SK-N-SH treated with all-trans-retinoic acid at 6 μM for 48 hours (cell line): ENCODE results near the gene RWDD1.

Source experiments
- ATAC-seq: fragments of 200-7000 bp; cut with Tn5 transposase; 3 replicates; pipeline ENCODE4 v1.9.1; 2020; ENCODE audit warnings: mild to moderate bottlenecking, moderate library complexity
- ARNTL ChIP-seq: fragments of 450-650 bp; formaldehyde crosslinking; IDR thresholded peaks from 2 replicates; pipeline ENCODE4 v1.5.0; 2020; ENCODE audit warnings: low read depth, mild to moderate bottlenecking, moderate library complexity, borderline replicate concordance
- BACH2 ChIP-seq: fragments of 250-450 bp; sonication (Bioruptor Pico); IDR thresholded peaks from 2 replicates; pipeline ENCODE4 v1.9.0; 2021; ENCODE audit warnings: mild to moderate bottlenecking, borderline replicate concordance
- CREB5 ChIP-seq: fragments of 250-450 bp; sonication (Bioruptor Pico); IDR thresholded peaks from 2 replicates; pipeline ENCODE4 v1.5.1; 2020; ENCODE audit warnings: low read depth, mild to moderate bottlenecking, moderate library complexity
- ESRRG ChIP-seq: fragments of 250-450 bp; sonication (Bioruptor Pico); IDR thresholded peaks from 2 replicates; pipeline ENCODE4 v1.6.1; 2021; ENCODE audit warnings: mild to moderate bottlenecking
- GLIS3 ChIP-seq: fragments of 250-450 bp; sonication (Bioruptor Pico); IDR thresholded peaks from 2 replicates; pipeline ENCODE4 v1.5.0; 2020; ENCODE audit warnings: mild to moderate bottlenecking, moderate library complexity
- ISL1 ChIP-seq: fragments of 250-450 bp; sonication (Bioruptor Pico); IDR thresholded peaks from 2 replicates; pipeline ENCODE4 v2.1.2; 2022; ENCODE audit warnings: mild to moderate bottlenecking, moderate library complexity
- OSR1 ChIP-seq: fragments of 250-450 bp; sonication (Bioruptor Pico); IDR thresholded peaks from 2 replicates; pipeline ENCODE4 v1.8.0; 2022; ENCODE audit warnings: moderate library complexity, mild to moderate bottlenecking, inconsistent platforms
- PATZ1 ChIP-seq: fragments of 250-450 bp; sonication (Bioruptor Pico); IDR thresholded peaks from 2 replicates; pipeline ENCODE4 v1.8.0; 2020; ENCODE audit warnings: mild to moderate bottlenecking, moderate library complexity, borderline replicate concordance
- POU6F1 ChIP-seq: fragments of 250-450 bp; sonication (Bioruptor Pico); IDR thresholded peaks from 2 replicates; pipeline ENCODE4 v1.8.0; 2021; ENCODE audit warnings: low read depth, mild to moderate bottlenecking, moderate library complexity, borderline replicate concordance
- PPARA ChIP-seq: fragments of 250-450 bp; sonication (Bioruptor Pico); IDR thresholded peaks from 2 replicates; pipeline ENCODE4 v1.5.0; 2020; ENCODE audit warnings: mild to moderate bottlenecking, borderline replicate concordance
- SNAI2 ChIP-seq: fragments of 250-450 bp; sonication (Bioruptor Pico); IDR thresholded peaks from 2 replicates; pipeline ENCODE4 v1.5.0; 2020; ENCODE audit warnings: mild to moderate bottlenecking, moderate library complexity
- TCF4 ChIP-seq: fragments of 250-450 bp; sonication (Bioruptor Pico); IDR thresholded peaks from 2 replicates; pipeline ENCODE4 v1.8.0; 2021; ENCODE audit warnings: mild to moderate bottlenecking, moderate library complexity, borderline replicate concordance
- TOX ChIP-seq: fragments of 250-450 bp; sonication (Bioruptor Pico); IDR thresholded peaks from 2 replicates; pipeline ENCODE4 v1.8.0; 2021; ENCODE audit warnings: mild to moderate bottlenecking, moderate library complexity, borderline replicate concordance
- ZC3H10 ChIP-seq: fragments of 250-450 bp; sonication (Bioruptor Pico); IDR thresholded peaks from 2 replicates; pipeline ENCODE4 v1.5.1; 2021; ENCODE audit warnings: mild to moderate bottlenecking, moderate library complexity
- ZFP3 ChIP-seq: fragments of 250-450 bp; sonication (Bioruptor Pico); IDR thresholded peaks from 2 replicates; pipeline ENCODE4 v1.5.0; 2020; ENCODE audit warnings: mild to moderate bottlenecking, moderate library complexity
- ZFP30 ChIP-seq: fragments of 450-650 bp; formaldehyde crosslinking; IDR thresholded peaks from 2 replicates; pipeline ENCODE4 v1.5.0; 2022; ENCODE audit warnings: mild to moderate bottlenecking, moderate library complexity
- ZNF70 ChIP-seq: fragments of 450-650 bp; formaldehyde crosslinking; IDR thresholded peaks from 2 replicates; pipeline ENCODE4 v1.5.0; 2020; ENCODE audit warnings: mild to moderate bottlenecking, moderate library complexity

The RWDD1 gene

GRCh38 chr6:116629563-116629981, 58.3 kb downstream of the RWDD1 start (continued):
- TF ChIP-seq PATZ1 (CRISPR knock-in tag): no peak

GRCh38 chr6:116631379-116631990, 60.2 kb downstream of the RWDD1 start:
- ATAC-seq: no peak

GRCh38 chr6:116633685-116634084, 62.4 kb downstream of the RWDD1 start:
- peak; percentile 54; the same call in 1 of the 3 replicates for ATAC-seq
- no peak for TF ChIP-seq SNAI2
- TF ChIP-seq TCF4 (CRISPR knock-in tag): no peak
- TF ChIP-seq ISL1 (CRISPR knock-in tag): no peak
- no peak for TF ChIP-seq ZC3H10
- no peak for TF ChIP-seq PATZ1 (CRISPR knock-in tag)
- TF ChIP-seq PPARA: no peak
- TF ChIP-seq CREB5 (CRISPR knock-in tag): no peak
- TF ChIP-seq ZFP3 (CRISPR knock-in tag): no peak
- no peak for TF ChIP-seq TOX (CRISPR knock-in tag)
- no peak for TF ChIP-seq BACH2 (CRISPR knock-in tag)

More at GRCh38 chr6:116631379-116631990, 60.2 kb downstream of the RWDD1 start:
- TF ChIP-seq OSR1 (CRISPR knock-in tag) (no peak), POU6F1 (CRISPR knock-in tag) (no peak), ZNF70 (CRISPR knock-in tag) (no peak), GLIS3 (CRISPR knock-in tag) (no peak), PPARA (no peak), TCF4 (CRISPR knock-in tag) (no peak), ZFP30 (CRISPR knock-in tag) (no peak), ARNTL (no peak), CREB5 (CRISPR knock-in tag) (no peak), ESRRG (CRISPR knock-in tag) (no peak), TOX (CRISPR knock-in tag) (no peak)
- TF ChIP-seq, all 23 proteins: peak for 0
